Measurements from ENCODE around the gene DCDC2C. TPM values are rescaled to one million over a fixed set of nuclear protein-coding genes. Genes with fewer than 3 reads are reported as not detected.

DCDC2C gene
- total and polyA plus RNA-seq, 7 experiments from 2014 or later = not detected

GRCh38 chr2:3749201-3749600, 45.8 kb downstream of the DCDC2C start:
- no peaks in the 10 kb centered on the region for H3K27me3 ChIP-seq (ENCODE audit: control insufficient read depth in 2 of 2, insufficient read depth in 2 of 2, low read length in 2 of 2)
- ChIA-PET POLR2A (no interaction called here), CTCF (no interaction called here)
- Mint-ChIP-seq H3K36me3 (no peaks in the 10 kb centered on the region), H3K27me3 (peaks cover 0 to 46% (median 27%) of the 10 kb centered on the region in 5 donors), H3K9me3 (no peaks in the 10 kb centered on the region), H3K4me1 (no peaks in the 10 kb centered on the region), H3K27ac (no peak overlapping the region), H3K4me3 (no peak overlapping the region)
- intact Hi-C loops (cut with micrococcal nuclease) = no loop called here
- ATAC-seq = no peak
- no peaks in the 10 kb centered on the region for H3K4me1 ChIP-seq (ENCODE audit: control insufficient read depth in 2 of 2, insufficient read depth in 2 of 2, low read length in 2 of 2)
- H3K36me3 ChIP-seq (ENCODE audit: control insufficient read depth in 2 of 3, insufficient read depth in 3 of 3, low read length in 3 of 3) = no peaks in the 10 kb centered on the region
- no peak overlapping the region for H3K4me3 ChIP-seq (ENCODE audit: low read length)
- no peak overlapping the region for H3K27ac ChIP-seq (ENCODE audit: low read depth, low read length)
- H3K9me3 ChIP-seq (ENCODE audit: control insufficient read depth in 2 of 3, low read length in 3 of 3) = no peaks in the 10 kb centered on the region
- no peak for DNase-seq

GRCh38 chr2:3751251-3751650, 47.9 kb downstream of the DCDC2C start:
- Mint-ChIP-seq H3K4me1 (no peaks in the 10 kb centered on the region), H3K27me3 (peaks cover 0 to 35% (median 19%) of the 10 kb centered on the region in 5 donors), H3K27ac (no peak overlapping the region), H3K4me3 (no peak overlapping the region), H3K36me3 (no peaks in the 10 kb centered on the region), H3K9me3 (peaks cover 0 to 13% (median 0%) of the 10 kb centered on the region in 11 donors)
- ATAC-seq (no peak), DNase-seq (no peak)
- no peaks in the 10 kb centered on the region for H3K36me3 ChIP-seq (ENCODE audit: control insufficient read depth in 2 of 3, insufficient read depth in 3 of 3, low read length in 3 of 3)
- no peak overlapping the region for H3K27ac ChIP-seq (ENCODE audit: low read depth, low read length)
- no peaks in the 10 kb centered on the region for H3K4me1 ChIP-seq (ENCODE audit: control insufficient read depth in 2 of 2, insufficient read depth in 2 of 2, low read length in 2 of 2)
- no peaks in the 10 kb centered on the region for H3K9me3 ChIP-seq (ENCODE audit: control insufficient read depth in 2 of 3, low read length in 3 of 3)
- CTCF ChIA-PET = no interaction called here
- no peak overlapping the region for H3K4me3 ChIP-seq (ENCODE audit: low read length)
- POLR2A ChIA-PET = no interaction called here
- intact Hi-C loops (cut with micrococcal nuclease) = no loop called here
- no peaks in the 10 kb centered on the region for H3K27me3 ChIP-seq (ENCODE audit: control insufficient read depth in 2 of 2, insufficient read depth in 2 of 2, low read length in 2 of 2)

GRCh38 chr2:3751806-3752205, 48.4 kb downstream of the DCDC2C start:
- no peaks in the 10 kb centered on the region for H3K36me3 ChIP-seq (ENCODE audit: control insufficient read depth in 2 of 3, insufficient read depth in 3 of 3, low read length in 3 of 3)
- no peaks in the 10 kb centered on the region for H3K4me1 Mint-ChIP-seq
- H3K27me3 ChIP-seq (ENCODE audit: control insufficient read depth in 2 of 2, insufficient read depth in 2 of 2, low read length in 2 of 2) = no peaks in the 10 kb centered on the region
- intact Hi-C loops (cut with micrococcal nuclease) = no loop called here
- peaks cover 0 to 13% (median 0%) of the 10 kb centered on the region in 11 donors for H3K9me3 Mint-ChIP-seq
- H3K36me3 Mint-ChIP-seq = no peaks in the 10 kb centered on the region
- ChIA-PET POLR2A (no interaction called here), CTCF (no interaction called here)
- ATAC-seq (no peak), DNase-seq (no peak)
- H3K4me3 ChIP-seq (ENCODE audit: low read length) = no peak overlapping the region
- H3K27ac Mint-ChIP-seq = no peak overlapping the region
- no peaks in the 10 kb centered on the region for H3K9me3 ChIP-seq (ENCODE audit: control insufficient read depth in 2 of 3, low read length in 3 of 3)
- peaks cover 0 to 31% (median 19%) of the 10 kb centered on the region in 5 donors for H3K27me3 Mint-ChIP-seq
- H3K4me3 Mint-ChIP-seq = no peak overlapping the region
- H3K27ac ChIP-seq (ENCODE audit: low read depth, low read length) = no peak overlapping the region
- H3K4me1 ChIP-seq (ENCODE audit: control insufficient read depth in 2 of 2, insufficient read depth in 2 of 2, low read length in 2 of 2) = no peaks in the 10 kb centered on the region

- no peak overlapping the region for H3K27ac Mint-ChIP-seq
- no peaks in the 10 kb centered on the region for H3K4me1 Mint-ChIP-seq
- no peaks in the 10 kb centered on the region for H3K27me3 ChIP-seq (ENCODE audit: control insufficient read depth in 2 of 2, insufficient read depth in 2 of 2, low read length in 2 of 2)
- H3K27me3 Mint-ChIP-seq = peaks cover 0 to 30% (median 19%) of the 10 kb centered on the region in 5 donors
- no peak overlapping the region for H3K4me3 Mint-ChIP-seq
- no peaks in the 10 kb centered on the region for H3K4me1 ChIP-seq (ENCODE audit: control insufficient read depth in 2 of 2, insufficient read depth in 2 of 2, low read length in 2 of 2)
- H3K9me3 Mint-ChIP-seq = peaks cover 0 to 13% (median 0%) of the 10 kb centered on the region in 11 donors
- no peak overlapping the region for H3K27ac ChIP-seq (ENCODE audit: low read depth, low read length)
- intact Hi-C loops (cut with micrococcal nuclease) = no loop called here
- ChIA-PET POLR2A (no interaction called here), CTCF (no interaction called here)
- DNase-seq (no peak), ATAC-seq (no peak)
- no peaks in the 10 kb centered on the region for H3K36me3 ChIP-seq (ENCODE audit: control insufficient read depth in 2 of 3, insufficient read depth in 3 of 3, low read length in 3 of 3)
- no peaks in the 10 kb centered on the region for H3K9me3 ChIP-seq (ENCODE audit: control insufficient read depth in 2 of 3, low read length in 3 of 3)
- no peak overlapping the region for H3K4me3 ChIP-seq (ENCODE audit: low read length)
- H3K36me3 Mint-ChIP-seq = no peaks in the 10 kb centered on the region
Observed at GRCh38 chr2:3752376-3752775, 49.0 kb downstream of the DCDC2C start.

GRCh38 chr2:3753561-3753960, 50.2 kb downstream of the DCDC2C start:
- intact Hi-C loops (cut with micrococcal nuclease) = no loop called here
- DNase-seq (no peak), ATAC-seq (no peak)
- no peaks in the 10 kb centered on the region for H3K4me1 Mint-ChIP-seq
- no peak overlapping the region for H3K27ac Mint-ChIP-seq
- peaks cover 0 to 30% (median 13%) of the 10 kb centered on the region in 5 donors for H3K27me3 Mint-ChIP-seq
- POLR2A ChIA-PET = no interaction called here
- no peaks in the 10 kb centered on the region for H3K4me1 ChIP-seq (ENCODE audit: control insufficient read depth in 2 of 2, insufficient read depth in 2 of 2, low read length in 2 of 2)
- no peaks in the 10 kb centered on the region for H3K36me3 ChIP-seq (ENCODE audit: control insufficient read depth in 2 of 3, insufficient read depth in 3 of 3, low read length in 3 of 3)
- H3K27ac ChIP-seq (ENCODE audit: low read depth, low read length) = no peak overlapping the region
- H3K27me3 ChIP-seq (ENCODE audit: control insufficient read depth in 2 of 2, insufficient read depth in 2 of 2, low read length in 2 of 2) = no peaks in the 10 kb centered on the region
- no peak overlapping the region for H3K4me3 ChIP-seq (ENCODE audit: low read length)
- H3K9me3 Mint-ChIP-seq = peaks cover 0 to 13% (median 0%) of the 10 kb centered on the region in 11 donors
- H3K36me3 Mint-ChIP-seq = no peaks in the 10 kb centered on the region
- no peaks in the 10 kb centered on the region for H3K9me3 ChIP-seq (ENCODE audit: control insufficient read depth in 2 of 3, low read length in 3 of 3)
- CTCF ChIA-PET = no interaction called here
- H3K4me3 Mint-ChIP-seq = no peak overlapping the region

- H3K9me3 ChIP-seq (ENCODE audit: control insufficient read depth in 2 of 3, low read length in 3 of 3) = no peaks in the 10 kb centered on the region
Observed at GRCh38 chr2:3754280-3754679, 50.9 kb downstream of the DCDC2C start.

GRCh38 chr2:3754795-3755194, 51.4 kb downstream of the DCDC2C start:
- DNase-seq (no peak), ATAC-seq (no peak)
- Mint-ChIP-seq H3K27ac (no peak overlapping the region), H3K4me1 (peaks cover 0 to 1% (median 0%) of the 10 kb centered on the region in 7 donors), H3K4me3 (no peak overlapping the region), H3K36me3 (no peaks in the 10 kb centered on the region), H3K9me3 (peaks cover 0 to 13% (median 0%) of the 10 kb centered on the region in 11 donors), H3K27me3 (peaks cover 0 to 31% (median 19%) of the 10 kb centered on the region in 5 donors)
- CTCF ChIA-PET = no interaction called here
- H3K4me1 ChIP-seq (ENCODE audit: control insufficient read depth in 2 of 2, insufficient read depth in 2 of 2, low read length in 2 of 2) = no peaks in the 10 kb centered on the region
- POLR2A ChIA-PET = no interaction called here
- no peak overlapping the region for H3K4me3 ChIP-seq (ENCODE audit: low read length)
- no peaks in the 10 kb centered on the region for H3K27me3 ChIP-seq (ENCODE audit: control insufficient read depth in 2 of 2, insufficient read depth in 2 of 2, low read length in 2 of 2)
- H3K36me3 ChIP-seq (ENCODE audit: control insufficient read depth in 2 of 3, insufficient read depth in 3 of 3, low read length in 3 of 3) = no peaks in the 10 kb centered on the region
- intact Hi-C loops (cut with micrococcal nuclease) = no loop called here
- no peaks in the 10 kb centered on the region for H3K9me3 ChIP-seq (ENCODE audit: control insufficient read depth in 2 of 3, low read length in 3 of 3)
- H3K27ac ChIP-seq (ENCODE audit: low read depth, low read length) = no peak overlapping the region

More at GRCh38 chr2:3754280-3754679, 50.9 kb downstream of the DCDC2C start:
- no peak overlapping the region for H3K4me3 ChIP-seq (ENCODE audit: low read length)
- H3K4me1 ChIP-seq (ENCODE audit: control insufficient read depth in 2 of 2, insufficient read depth in 2 of 2, low read length in 2 of 2) = no peaks in the 10 kb centered on the region
- no peak for ATAC-seq
- ChIA-PET POLR2A (no interaction called here), CTCF (no interaction called here)
- H3K9me3 Mint-ChIP-seq = peaks cover 0 to 13% (median 0%) of the 10 kb centered on the region in 11 donors
- peaks cover 0 to 32% (median 16%) of the 10 kb centered on the region in 5 donors for H3K27me3 Mint-ChIP-seq
- no peak overlapping the region for H3K27ac Mint-ChIP-seq
- no peaks in the 10 kb centered on the region for H3K36me3 Mint-ChIP-seq
- H3K36me3 ChIP-seq (ENCODE audit: control insufficient read depth in 2 of 3, insufficient read depth in 3 of 3, low read length in 3 of 3) = no peaks in the 10 kb centered on the region
- no peak overlapping the region for H3K4me3 Mint-ChIP-seq
- H3K4me1 Mint-ChIP-seq = peaks cover 0 to under 1% (median 0%) of the 10 kb centered on the region in 7 donors
- H3K27ac ChIP-seq (ENCODE audit: low read depth, low read length) = no peak overlapping the region
- no peaks in the 10 kb centered on the region for H3K27me3 ChIP-seq (ENCODE audit: control insufficient read depth in 2 of 2, insufficient read depth in 2 of 2, low read length in 2 of 2)
- DNase-seq = no peak
- intact Hi-C loops (cut with micrococcal nuclease) = no loop called here
